ENCODE data around the gene RELA.

DNA sequence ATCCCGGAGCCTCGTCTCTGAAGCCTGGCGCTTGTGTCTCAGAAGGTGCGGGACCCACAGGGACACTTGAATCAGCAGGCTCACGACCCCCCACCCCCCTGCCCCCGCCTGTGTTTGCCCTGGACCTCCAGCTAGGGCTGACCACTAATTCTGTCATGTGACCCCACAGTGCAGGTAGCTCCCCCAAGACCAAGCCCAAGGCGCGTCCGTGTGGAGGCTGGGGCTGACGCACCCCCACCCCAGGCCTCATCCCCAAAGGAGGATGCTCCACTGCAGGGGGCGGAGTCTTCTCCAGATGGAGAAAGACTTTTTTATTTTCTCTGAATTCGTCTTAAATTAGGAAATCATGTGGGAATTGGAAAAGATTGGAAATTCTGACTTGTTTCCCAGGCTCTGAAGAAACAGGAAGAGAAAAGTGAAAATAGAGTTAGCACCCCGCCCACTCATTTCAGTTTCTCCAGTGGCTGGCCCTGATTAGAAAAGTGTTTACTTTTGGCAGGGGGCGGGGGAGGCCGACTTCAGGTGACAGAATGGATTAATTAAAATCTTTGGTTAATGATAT is 1.0 kb upstream of the RELA start:
- TF ChIP-seq, protein P1, sequence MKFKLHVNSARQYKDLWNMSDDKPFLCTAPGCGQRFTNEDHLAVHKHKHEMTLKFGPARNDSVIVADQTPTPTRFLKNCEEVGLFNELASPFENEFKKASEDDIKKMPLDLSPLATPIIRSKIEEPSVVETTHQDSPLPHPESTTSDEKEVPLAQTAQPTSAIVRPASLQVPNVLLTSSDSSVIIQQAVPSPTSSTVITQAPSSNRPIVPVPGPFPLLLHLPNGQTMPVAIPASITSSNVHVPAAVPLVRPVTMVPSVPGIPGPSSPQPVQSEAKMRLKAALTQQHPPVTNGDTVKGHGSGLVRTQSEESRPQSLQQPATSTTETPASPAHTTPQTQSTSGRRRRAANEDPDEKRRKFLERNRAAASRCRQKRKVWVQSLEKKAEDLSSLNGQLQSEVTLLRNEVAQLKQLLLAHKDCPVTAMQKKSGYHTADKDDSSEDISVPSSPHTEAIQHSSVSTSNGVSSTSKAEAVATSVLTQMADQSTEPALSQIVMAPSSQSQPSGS (CRISPR knock-in tag; IDR thresholded peaks at IDR 0.05; ENCODE audit: borderline replicate concordance, low read depth) = no peak
- TF ChIP-seq EMX1 (CRISPR knock-in tag; IDR thresholded peaks at IDR 0.05) = no peak
- TF ChIP-seq, protein P2, sequence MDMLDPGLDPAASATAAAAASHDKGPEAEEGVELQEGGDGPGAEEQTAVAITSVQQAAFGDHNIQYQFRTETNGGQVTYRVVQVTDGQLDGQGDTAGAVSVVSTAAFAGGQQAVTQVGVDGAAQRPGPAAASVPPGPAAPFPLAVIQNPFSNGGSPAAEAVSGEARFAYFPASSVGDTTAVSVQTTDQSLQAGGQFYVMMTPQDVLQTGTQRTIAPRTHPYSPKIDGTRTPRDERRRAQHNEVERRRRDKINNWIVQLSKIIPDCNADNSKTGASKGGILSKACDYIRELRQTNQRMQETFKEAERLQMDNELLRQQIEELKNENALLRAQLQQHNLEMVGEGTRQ (CRISPR knock-in tag; IDR thresholded peaks at IDR 0.05) = peak; percentile 72
- TF ChIP-seq JUN (CRISPR knock-in tag; IDR thresholded peaks at IDR 0.05) = no peak
- no peak for TF ChIP-seq TCF7 (CRISPR knock-in tag; IDR thresholded peaks at IDR 0.05; ENCODE audit: low read depth)
- TF ChIP-seq, protein P3, sequence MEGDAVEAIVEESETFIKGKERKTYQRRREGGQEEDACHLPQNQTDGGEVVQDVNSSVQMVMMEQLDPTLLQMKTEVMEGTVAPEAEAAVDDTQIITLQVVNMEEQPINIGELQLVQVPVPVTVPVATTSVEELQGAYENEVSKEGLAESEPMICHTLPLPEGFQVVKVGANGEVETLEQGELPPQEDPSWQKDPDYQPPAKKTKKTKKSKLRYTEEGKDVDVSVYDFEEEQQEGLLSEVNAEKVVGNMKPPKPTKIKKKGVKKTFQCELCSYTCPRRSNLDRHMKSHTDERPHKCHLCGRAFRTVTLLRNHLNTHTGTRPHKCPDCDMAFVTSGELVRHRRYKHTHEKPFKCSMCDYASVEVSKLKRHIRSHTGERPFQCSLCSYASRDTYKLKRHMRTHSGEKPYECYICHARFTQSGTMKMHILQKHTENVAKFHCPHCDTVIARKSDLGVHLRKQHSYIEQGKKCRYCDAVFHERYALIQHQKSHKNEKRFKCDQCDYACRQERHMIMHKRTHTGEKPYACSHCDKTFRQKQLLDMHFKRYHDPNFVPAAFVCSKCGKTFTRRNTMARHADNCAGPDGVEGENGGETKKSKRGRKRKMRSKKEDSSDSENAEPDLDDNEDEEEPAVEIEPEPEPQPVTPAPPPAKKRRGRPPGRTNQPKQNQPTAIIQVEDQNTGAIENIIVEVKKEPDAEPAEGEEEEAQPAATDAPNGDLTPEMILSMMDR (IDR thresholded peaks at IDR 0.05) = no peak
- no peak for TF ChIP-seq NFYB (CRISPR knock-in tag; conservative IDR thresholded peaks at IDR 0.05; ENCODE audit: low read depth)
- no peak for TF ChIP-seq GRHL2 (CRISPR knock-in tag; IDR thresholded peaks at IDR 0.05; ENCODE audit: insufficient replicate concordance, severe bottlenecking)
- TF ChIP-seq, protein P4, sequence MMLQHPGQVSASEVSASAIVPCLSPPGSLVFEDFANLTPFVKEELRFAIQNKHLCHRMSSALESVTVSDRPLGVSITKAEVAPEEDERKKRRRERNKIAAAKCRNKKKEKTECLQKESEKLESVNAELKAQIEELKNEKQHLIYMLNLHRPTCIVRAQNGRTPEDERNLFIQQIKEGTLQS (CRISPR knock-in tag; conservative IDR thresholded peaks at IDR 0.05) = no peak

Data from WTC11 (cell line).